Measurements from ENCODE around the gene TMCO4.

The TMCO4 gene

DNA sequence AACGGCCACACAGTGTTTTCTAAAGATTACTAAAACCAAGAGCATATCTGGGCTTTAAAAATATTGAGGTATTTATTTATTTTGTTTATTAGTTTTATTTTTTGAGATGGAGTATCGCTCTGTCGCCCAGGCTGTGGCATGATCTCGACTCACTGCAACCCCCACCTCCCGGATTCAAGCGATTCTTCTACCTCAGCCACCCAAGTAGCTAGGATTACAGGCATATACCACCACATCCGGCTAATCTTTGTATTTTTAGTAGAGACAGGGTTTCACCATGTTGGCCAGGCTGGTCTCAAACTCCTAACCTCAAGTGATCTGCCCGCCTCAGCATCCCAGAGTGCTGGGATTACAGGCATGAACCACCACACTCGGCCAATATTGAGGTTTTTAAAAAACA, 23.9 kb downstream of the TMCO4 start:
- no peak for DNase-seq (ENCODE audit: low read depth in 2 of 2)

DNA sequence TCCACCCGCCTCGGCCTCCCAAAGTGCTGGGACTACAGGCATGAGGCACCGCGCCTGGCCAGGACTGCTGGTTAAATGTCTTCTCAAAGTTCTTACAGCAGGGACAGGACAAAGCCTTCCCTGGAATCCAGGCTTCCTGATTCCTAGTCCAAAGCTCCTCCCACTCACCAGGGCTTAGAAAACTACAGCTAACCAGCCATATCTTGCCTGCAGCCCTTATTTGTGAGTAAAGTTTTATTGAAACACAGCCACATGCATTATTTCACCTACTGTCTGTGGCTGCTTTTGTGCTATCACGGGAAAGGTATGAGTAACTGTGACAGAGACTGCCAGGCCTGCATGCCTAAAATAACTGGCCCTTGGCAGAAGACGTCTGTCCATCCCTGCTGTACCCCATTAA, 24.4 kb downstream of the TMCO4 start:
- DNase-seq (ENCODE audit: low read depth in 2 of 2), result no peak

DNA sequence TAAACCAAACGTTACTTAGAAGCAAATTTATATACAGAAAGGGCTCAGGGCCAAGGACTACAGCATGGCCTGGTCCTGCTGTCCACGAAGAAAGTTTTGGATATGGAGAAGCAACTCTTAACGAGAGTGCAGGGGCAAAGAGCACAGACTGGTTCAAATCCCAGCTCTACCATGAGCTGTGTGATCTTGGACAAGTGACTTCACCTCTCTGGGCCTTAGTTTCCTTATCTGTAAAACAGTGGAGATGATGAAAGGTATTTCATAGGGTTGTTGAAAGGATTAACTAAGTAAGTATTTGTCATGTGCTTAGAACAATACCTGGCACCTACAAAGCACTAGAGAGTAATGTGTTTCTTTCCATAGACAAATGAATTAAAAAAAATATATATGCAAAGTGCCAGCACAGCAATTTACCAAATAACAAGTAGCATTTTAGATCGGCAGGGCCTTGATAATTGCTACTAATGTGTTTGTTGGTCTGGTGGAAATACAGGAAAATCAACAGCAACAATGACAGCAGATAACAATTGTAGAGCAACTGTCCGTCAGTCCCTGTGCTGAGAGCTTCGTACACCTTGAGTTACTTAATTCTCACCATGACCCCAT, 25.4 kb downstream of the TMCO4 start:
- no peak for DNase-seq (ENCODE audit: low read depth in 2 of 2)

DNA sequence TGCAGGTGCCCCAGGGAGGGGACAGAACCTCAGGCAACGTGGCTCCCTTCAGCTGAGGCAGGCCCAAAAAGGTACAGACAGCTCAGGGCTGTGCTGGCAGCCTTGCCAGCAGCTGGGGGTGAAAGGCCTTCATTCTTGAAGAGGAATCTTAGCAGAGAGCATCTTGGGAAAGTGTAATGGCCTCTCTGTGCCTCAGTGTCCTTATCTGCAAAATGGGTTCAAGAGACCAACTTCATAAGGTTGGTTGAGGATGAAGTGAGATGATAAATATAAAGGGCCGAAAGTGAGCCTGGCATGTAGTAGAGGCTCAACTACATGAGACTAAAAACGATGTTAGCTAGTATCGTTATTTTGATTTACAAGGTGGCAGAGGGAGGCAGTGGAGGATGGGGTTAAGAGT, 26.2 kb downstream of the TMCO4 start:
- no peak for DNase-seq (ENCODE audit: low read depth in 2 of 2)

- DNase-seq (ENCODE audit: low read depth in 2 of 2), result no peak
Measured at GRCh38 chr1:19772053-19772452, 27.7 kb downstream of the TMCO4 start.

DNA sequence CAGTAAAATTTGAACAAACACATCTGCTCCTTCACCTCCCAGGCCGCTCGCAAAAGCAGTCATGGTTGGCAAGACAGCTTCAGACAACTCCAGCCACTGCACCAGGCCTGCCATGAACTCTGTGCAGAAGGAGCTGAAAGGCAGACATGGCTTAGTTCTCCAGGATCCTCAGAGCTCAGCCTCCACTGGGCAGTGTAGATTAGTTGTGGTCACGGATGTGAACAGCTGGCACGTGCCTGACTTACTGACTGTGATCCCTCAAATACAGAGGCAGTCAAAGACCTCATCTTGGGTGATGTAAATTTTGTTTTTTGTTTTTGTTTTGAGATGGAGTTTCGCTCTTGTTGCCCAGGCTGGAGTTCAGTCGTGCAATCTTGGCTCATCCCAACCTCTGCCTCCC, 28.4 kb downstream of the TMCO4 start:
- no peak for DNase-seq (ENCODE audit: low read depth in 2 of 2)

GRCh38 chr1:19770436-19771190, 29.1 kb downstream of the TMCO4 start:
- no peak for DNase-seq (ENCODE audit: low read depth in 2 of 2)

DNA sequence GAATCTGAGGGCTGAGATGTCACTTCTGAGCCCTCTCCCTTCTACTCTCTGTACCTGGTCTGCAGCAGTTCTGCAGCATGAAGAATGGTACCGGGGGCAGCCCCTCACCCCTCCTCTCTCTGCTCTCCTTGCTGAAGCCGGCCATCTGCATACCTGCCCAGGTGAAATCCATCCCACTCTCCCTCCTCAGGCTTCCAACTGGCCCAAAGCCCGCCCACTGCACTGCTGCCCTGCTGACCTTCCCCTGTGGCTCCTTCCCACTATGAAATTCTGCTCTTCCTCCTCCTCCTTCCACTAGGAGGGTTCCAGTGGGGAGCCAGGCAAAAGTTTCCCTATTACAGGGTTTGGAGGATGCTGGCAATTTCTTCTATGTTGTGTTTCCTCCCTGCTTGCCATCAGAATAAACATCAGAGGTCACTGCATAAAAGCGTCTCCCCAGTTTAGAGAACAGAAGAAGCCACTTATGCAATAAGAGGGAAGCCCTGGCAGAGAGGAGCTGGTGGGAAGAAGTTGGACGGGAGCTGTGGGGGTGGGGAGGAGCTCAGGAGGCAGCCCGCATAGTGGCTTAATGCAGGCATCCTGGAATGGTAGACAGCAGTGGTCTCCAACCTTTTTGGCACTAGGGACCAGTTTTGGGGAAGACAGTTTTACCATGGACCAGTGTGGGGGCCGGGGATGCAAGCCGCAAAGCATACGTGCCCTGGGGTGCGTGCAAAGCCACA, 30.3 kb downstream of the TMCO4 start:
- no peak for DNase-seq (ENCODE audit: low read depth in 2 of 2)

GRCh38 chr1:19768353-19769210, 31.1 kb downstream of the TMCO4 start:
- DNase-seq (ENCODE audit: low read depth in 2 of 2), result no peak

DNA sequence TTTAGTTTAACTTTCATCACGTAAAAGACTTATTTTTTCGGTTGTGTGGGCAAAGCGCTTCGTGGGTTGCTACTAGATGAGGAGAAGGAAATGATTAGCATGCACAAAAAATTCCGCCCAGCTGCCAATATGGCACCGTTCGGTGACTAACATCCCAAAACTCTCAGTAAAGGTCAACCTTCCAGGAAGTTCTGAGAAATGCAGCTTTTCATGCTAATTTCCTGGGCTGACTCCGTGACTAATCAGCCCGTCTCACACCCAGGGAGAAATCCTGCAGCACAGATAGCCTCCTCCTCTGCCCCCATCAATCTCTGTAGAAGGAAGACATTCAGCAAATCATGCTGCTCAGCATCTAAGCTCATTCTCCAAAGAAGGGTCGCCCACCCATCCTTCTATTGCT, 34.1 kb downstream of the TMCO4 start:
- peak; percentile 4 to 5 for DNase-seq (ENCODE audit: low read depth in 2 of 2)

DNA sequence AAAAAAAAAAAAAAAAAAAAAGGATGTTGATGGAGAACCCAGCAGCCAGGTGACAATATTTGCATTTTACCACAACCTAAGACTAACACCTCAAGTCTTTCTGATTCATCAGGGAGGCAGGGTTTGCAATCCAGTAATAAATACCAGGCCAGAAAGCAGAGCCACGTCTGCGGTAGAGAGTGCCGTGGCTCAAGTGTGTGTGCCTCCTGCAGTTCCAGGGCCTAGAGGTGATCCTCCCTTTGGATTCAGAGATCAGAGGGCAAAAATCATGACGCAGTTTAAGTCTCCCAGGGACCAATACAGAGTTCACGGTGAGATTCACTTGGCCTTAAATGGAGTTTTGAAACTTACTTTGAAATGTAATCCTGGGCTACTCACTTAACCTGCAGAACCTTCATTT, 34.9 kb downstream of the TMCO4 start:
- no peak for DNase-seq (ENCODE audit: low read depth in 2 of 2)

DNA sequence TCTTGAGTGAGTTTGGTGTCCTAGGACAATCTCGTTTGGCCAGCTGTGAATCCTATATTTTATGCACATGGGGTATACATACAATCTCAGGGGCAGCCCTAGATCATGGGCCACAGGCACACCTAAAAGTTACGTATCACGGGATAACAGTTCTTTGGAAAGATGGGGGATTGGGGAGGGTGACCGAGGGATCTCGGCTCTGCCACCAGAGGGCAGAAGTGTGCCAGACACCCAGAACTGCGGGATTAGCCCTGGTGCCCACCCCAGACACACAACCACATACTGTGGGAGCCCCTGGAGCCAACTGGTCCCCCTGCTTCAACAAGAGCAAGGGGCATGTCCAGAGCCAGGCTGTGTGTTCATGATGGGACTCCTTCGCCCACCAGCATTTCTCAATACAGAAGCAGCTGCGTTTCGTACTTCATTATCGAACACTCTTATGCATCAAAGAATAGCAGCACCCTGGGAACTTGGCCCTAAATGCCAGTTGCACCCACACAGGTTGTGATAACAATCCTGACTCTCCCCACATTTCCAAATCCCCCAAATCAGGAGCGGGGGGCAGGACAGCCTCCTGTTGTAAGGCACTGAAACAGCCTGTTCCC, 37.4 kb downstream of the TMCO4 start:
- peak; percentile 18 to 23 for DNase-seq (ENCODE audit: low read depth in 2 of 2)

GRCh38 chr1:19759740-19760089, 40.0 kb downstream of the TMCO4 start:
- DNase-seq (ENCODE audit: low read depth in 2 of 2), result no peak

- DNase-seq (ENCODE audit: low read depth in 2 of 2), result no peak
Measured at GRCh38 chr1:19758227-19758830, 41.4 kb downstream of the TMCO4 start.

- no peak for DNase-seq (ENCODE audit: low read depth in 2 of 2)
Measured at GRCh38 chr1:19757641-19758040, 42.1 kb downstream of the TMCO4 start.

- no peak for DNase-seq (ENCODE audit: low read depth in 2 of 2)
Measured at GRCh38 chr1:19756480-19756879, 43.2 kb downstream of the TMCO4 start.

- DNase-seq (ENCODE audit: low read depth in 2 of 2), result no peak
Measured at GRCh38 chr1:19754482-19754881, 45.2 kb downstream of the TMCO4 start.

DNA sequence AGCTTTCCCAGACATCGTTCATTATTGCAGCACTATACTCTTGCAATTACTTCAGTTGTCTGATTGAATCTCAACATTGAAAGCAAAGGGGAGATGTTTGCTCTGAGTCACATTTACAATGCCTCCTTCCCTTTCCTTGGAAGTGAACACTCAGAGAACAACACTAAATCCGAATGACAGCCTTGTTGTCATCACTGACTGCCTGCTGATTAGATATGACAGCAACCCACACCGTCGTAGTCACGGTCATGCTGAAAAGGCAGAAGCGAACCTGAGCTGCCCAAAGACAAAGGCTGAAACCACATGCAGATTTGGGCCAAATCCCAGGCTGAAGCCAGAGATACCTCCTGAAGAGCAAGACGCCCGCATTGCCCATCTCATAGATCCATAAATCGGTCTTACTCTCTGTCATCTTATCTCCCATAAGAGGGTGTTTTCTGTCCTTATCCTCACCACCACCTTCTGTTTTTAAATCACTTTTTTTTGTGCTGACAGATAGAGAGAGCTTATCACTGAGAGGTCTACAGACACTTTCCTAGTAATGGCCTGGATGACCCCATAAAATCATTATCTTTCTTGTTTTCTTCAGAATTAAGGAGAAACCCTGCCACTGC, 47.5 kb downstream of the TMCO4 start:
- no peak for DNase-seq (ENCODE audit: low read depth in 2 of 2)

- no peak for DNase-seq (ENCODE audit: low read depth in 2 of 2)
Measured at GRCh38 chr1:19750882-19751276, 48.8 kb downstream of the TMCO4 start.

DNA sequence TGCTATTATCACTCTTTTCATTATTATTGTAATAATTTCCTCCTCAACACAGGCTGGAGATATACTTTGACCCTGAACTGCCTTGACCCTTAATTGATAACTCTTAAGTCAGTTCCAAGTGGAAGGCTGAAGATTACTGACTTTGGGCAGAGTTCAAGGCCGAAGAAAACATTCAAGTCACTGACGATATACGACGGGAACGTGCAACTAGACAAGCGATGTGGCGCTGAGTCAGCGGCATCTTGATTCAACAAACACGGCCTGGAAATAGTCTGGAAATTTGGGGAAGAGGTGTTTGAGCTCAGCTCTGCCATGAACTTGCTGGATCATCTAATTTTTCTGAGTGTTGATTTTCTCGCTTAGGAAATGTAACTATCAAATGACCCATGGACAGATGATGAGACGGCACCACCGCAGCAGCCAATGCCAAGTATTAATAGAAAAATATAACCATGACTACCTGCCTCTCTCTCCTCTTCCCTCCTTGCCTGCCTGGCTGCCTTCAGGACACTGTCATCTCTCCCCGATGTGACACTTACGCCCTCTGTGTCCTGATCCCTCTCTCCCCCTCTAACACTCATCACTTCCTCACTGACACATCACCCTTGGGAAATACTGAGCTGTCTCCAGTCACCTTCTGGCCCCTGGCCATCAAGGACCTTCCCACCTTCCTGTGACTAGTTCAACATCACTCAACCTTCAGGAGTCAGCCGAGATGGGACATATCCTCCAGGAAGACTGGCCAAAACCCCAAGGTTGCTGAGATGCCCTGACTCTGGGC, 49.4 kb downstream of the TMCO4 start:
- DNase-seq (ENCODE audit: low read depth in 2 of 2), result no peak

Data from stimulated activated CD8-positive, alpha-beta memory T cell treated with anti-CD3 and anti-CD28 coated beads, Interleukin-2, amount 100 ng/mL, for 48 hours (primary cell).